GM20431 (cell line): ENCODE measurements around the gene ATP2B2.
"Not testable (repeated sequence)": the region's sequence is repeated elsewhere in the genome, so short reads cannot be mapped to it uniquely, and the experiment has no call there.

ENCODE experiments used
- in situ Hi-C: fragments of 300-500 bp; cut with MseI, MboI; formaldehyde crosslinking; loops from one replicate; pipeline ENCODE4 v1.15.0; 2020; ENCODE audit warnings: low sequenced_read_pairs; ENCODE audit not compliant: unreplicated experiment

Gene ATP2B2

DNA sequence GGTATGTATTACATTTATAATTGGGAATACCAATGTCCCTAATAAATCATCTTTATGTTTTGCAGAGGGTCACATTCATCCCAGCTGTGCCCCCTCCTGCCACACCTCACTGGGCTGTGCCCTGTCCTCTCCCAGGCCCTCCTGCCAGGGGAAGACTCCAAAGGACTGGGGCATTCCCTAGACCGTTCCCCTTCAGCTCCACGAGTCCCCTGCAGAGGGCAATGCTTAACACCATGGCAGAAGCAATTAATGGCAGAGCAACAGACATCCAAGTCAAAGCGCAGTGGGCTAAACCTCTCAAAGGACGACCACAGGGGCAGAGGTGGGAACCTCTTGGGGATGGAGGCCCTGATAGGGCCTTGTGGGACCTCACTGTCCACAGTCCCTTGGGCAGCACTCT lies 113.1 kb downstream of the ATP2B2 start:
- in situ Hi-C loops = no loop called here

DNA sequence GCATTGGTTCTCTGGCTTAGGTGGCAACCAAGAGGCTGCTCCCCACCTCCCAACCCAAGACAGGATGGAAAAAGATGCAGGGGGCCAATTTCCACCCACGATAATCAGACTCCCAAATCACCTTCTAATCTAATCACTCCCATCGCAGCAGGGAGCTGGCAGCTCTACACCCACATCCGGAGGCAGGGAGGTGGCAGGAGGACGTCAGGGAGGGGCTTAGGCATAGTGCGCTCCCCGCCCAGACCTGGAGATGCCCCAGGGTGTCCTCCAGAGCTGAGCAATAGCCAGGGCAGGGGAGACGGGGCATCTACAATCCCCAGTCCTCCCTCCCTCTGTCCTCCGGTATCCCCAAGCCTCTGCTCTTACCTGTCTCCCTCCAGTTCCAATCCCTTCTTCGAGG lies 114.0 kb downstream of the ATP2B2 start:
- in situ Hi-C loops = no loop called here

DNA sequence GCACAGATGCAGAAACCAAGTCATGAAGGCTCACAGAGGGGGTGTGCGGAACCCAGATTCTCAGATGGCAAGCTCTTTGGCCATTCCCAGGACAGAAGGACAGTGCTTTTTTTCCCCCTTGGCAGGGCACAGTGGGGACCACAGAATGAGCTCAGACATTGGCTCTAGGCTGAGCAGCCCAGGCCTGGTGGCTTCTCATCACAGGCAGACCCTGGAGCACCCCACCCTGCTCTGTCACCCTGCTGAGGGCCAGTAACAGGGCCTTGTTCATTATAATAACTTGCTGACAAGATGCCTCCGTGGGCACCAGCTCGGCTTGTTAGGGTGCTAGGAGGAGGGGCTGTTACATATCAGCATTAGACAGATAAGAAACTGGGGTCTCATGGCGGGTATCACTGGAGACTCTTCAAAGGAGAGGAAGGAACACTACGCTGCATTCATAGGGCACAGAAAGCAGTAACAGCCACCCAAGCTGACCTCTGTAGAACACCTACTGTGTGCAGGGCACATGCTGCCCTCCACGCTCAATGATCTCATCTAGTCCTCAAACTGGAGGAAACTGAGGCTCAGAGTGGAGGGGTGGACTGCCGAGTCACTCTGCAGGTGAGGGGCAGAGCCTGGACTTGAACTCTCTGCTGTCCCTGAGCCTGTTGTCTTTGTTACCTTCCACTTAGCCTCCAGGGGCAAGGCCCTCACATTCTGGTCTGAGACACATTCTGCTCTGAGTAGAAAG lies 114.6 kb downstream of the ATP2B2 start:
- in situ Hi-C loops = no loop called here

DNA sequence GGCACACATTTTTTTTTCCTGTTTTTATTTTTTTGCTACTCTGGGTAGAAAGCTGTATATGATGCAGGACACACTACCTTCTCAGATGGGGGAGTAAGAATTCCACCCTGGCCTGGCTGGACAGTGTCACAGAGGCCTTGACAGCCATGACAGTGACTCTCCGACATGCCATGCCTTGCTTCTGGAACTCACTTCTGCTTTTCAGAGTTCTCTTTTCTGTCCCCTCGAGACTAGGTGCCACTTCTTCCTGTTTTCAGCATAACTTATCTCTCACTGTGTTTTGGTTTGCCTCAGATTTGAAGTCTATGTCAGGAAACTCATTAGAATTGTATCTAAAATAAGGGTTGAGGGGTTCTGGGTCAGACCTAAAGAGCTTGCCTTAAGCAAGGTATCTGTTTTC lies 115.4 kb downstream of the ATP2B2 start:
- in situ Hi-C loops = no loop called here

DNA sequence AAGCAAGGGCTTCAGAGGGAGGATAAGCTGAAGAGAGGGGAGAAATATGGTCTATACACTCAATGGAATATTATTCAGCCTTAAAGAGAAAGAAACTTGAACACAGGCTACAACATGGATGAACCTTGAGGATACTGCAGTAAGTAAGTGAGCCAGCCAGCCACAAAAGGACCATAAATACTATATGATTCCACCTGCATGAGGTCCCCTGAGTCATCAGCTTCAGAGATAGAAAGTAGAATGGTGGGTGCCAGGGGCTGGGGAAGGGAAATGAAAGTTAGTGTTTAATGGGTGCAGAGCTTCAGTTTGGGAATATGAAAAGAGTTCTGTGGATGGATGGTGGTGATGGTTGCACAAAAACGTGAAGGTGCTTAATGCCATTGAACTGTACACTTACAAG lies 116.0 kb downstream of the ATP2B2 start:
- in situ Hi-C loops = no loop called here

DNA sequence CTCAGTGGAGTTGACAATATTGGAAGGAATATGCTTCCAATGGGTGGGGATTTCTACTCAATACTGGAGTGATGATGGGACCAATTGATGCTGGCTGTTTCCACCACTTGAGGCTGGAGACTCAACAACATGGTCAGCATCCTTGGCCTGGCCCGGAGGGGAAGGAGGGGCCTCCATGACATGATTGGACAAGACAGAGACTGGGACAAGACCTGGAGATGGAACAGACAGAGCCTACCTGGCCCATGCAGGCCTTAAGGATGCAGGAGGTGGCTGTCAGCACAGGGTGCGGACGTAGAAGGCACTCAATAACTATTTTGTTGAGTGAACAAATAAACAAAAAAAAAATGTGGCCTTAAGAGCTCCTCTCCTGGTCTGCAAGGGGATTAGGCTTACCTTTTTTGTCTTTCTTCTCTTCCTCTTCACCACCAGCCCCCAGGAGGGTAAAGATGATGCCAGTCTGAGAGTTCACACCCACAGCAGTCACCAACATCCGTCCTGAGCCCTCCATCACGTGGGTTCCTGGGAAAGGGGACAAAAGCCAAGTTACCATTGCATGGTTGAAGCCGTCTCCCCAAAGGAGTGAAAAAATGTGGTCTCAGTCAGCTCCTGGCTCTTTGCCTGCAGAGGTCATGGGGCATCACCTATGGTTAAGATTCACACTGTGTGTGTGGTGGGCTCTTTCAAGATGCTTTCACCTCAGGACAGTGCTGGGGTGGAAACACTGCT lies 117.3 kb downstream of the ATP2B2 start:
- in situ Hi-C loops = no loop called here

DNA sequence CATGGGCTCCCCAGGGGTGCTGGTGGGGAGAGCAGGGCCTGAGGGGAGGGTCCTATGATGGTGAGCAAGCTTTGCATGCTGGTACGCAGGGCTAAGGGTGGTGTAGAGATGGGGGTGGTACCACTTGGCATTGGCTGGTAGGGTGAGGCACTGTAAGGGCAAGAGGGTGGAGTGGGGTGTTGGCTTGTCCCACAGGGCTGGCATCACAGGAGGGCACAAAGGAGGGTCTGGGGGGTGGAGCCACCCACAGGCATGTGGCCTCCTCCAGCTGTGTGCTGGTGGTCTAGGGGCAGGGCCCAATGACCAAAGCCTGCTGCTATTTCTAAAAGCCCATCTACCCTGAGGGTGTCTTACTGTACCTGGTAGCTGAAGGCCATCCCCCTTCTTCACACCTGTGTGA lies 119.3 kb downstream of the ATP2B2 start:
- in situ Hi-C loops = no loop called here

DNA sequence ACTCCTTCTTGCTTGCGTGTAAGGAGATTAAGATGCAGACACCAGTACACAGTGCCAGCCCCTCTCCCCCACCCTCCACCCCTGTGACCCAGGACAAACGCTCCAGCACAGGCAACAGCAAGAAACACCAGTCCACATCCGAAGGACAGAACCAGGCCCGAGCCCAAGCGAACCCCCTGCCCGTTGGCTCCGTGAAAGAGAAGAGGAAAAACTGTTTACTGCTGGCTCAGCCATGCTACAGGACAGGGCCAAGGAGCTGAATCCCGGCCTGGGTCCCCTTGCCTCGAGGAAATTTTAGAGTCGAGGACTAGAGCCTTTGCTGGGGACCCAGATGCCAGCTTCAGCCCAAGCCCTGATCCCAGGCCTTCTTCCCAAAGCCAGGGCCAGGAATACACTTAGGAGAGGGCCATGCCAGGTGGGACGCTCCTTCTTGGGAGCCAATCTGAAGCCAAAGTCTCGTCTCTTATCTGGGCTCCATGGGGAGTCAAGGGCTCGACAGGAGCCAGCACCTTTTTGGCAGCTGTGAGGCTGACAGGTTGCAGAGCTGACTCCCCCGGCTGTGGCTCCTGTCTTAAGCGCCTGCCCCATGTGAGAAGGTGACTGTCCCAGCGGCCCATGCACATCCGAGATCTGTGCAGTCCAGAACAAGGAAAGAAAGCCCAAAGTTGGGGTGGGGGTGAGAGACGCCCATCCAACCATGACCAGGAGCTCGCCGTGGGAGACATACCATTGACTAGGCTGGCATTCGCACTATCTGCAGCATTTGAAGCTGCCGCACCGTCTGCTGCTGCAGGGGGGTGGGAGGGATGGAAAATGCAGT lies 120.6 kb downstream of the ATP2B2 start:
- in situ Hi-C loops = no loop called here

DNA sequence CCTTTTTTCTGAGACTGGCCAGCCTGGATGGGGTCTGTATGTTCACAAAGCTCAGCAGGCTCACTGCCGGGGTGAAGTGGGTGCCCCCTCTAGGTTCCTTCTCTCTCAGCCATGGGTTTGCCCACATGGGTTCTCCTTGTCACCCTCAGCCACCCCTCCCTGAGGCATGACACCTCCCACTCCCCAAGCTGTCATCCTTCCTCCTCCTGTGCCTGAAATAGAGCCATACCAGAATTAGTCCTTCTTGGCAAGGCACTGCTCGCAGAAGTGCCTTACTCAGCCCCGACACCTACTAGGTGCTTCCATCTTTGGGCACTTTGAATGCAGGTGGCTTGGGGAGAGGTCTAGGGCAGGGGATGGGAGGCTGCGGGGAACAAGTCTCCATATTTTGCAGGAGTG lies 121.5 kb downstream of the ATP2B2 start:
- in situ Hi-C loops = no loop called here

DNA sequence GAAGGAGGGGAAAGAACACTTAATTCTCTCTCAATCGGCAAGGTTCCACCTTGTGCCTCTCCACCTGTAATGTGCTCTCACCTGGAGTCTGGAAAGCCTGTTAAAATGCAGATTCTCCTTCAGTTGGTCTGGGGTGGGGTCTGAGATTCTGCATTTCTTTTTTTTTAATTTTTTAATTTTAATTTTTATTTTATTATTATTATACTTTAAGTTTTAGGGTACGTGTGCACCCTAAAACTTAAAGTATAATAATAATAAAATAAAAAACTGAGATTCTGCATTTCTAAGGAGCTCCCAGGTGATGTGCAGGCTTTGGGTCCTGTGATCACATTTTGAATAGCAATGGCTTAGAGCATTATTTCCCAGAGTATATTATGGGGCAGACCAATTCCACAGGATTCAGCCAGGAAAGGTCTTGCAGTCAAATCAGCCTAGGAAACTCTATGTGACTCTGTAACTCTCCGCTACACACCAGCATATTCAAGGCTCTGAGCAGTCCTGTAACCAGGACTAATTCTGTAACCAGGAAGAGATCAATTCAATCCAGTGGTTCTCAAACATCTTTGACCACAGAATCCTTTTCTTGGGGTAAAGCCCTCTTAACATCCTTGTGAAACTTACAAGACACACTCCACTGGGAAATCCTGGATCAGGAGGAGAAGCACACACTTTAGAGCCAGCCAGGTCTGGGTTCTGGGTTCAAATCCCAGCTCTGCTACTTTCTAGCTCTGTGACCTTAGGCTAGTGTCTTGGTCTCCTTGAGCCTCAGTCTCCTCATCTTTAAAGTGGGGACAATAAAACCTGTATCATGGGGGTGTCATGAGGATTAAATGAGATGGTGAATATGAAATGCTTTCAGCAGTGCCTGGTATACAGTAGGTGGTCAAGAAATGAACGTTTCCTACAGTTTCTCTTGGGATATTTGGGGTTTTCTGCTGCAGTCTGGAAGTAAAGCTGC lies 122.2 kb downstream of the ATP2B2 start:
- in situ Hi-C loops = no loop called here

DNA sequence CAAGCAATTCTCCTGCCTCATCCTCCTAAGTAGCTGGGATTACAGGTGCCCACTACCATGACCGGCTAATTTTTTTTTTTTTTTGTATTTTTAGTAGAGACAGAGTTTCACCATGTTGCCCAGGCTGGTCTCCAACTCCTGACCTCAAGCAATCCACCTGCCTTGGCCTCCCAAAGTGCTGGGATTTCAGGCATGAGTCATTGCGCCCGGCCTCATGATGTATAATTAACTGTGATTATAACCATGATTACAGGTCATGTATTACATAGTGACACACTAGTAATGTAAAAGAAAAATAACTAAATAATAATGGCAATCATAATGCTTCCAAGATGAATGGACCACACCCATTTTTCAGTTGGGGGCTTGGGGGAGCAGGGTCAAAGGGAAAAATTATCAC lies 122.9 kb downstream of the ATP2B2 start:
- in situ Hi-C loops = not testable (repeated sequence)

DNA sequence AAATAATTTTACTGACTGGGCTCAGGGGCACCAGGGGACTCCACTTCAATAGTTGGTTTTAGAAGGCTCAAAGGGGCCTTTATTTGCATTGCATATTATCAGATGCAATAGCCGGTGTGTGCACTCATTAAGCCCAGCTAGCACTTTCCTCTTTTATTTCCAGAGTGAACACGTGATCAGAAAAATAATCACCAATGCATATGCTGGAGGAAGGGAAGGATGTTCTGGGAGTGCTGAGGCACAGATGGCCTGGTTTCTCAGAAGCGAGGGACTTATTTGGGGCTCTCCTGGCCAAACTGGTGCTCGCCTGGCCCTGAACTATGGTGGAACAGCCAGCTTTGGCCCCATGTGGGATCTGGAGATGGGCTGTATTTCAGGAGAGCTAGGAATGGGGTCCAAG lies 124.0 kb downstream of the ATP2B2 start:
- in situ Hi-C loops = no loop called here

DNA sequence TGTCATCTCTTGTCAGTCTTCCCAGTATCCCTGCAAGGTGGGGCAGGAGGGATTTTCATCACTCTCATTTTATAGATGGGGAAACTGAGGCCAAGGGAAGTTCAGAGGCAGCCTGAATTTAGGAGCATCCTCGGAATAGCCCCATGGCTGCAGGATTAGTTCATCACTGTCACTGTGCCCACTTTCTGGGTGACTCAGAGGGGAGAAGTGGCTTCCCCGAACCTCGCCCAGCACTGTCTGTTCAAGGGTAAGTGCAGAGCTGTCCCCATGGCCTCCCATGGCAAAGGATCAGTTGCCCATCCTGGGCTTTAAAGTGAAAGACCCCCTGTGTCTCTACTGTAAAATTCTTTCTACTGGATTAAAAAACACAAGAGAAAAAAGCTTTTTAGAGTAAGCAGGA lies 124.5 kb downstream of the ATP2B2 start:
- in situ Hi-C loops = no loop called here

DNA sequence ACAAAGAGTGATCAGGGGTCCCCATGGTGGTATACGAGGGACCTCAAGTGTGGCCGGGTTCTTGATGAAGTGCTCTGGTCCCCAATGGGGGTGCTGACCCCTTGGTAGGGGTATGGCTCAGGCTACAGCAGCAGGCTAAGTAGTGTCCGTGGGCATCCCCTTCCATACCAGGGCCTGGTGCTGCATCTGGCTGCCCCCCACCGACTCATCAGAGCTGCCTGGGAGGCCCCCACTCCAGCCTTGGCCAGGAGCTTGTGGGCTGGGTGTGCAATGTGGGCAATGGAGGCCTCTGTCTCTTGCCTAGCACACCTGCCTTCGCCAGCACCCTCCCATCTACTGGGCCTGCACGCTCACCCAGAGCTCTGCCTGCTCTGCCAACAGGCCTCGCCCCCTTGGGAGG lies 125.4 kb downstream of the ATP2B2 start:
- in situ Hi-C loops = no loop called here

DNA sequence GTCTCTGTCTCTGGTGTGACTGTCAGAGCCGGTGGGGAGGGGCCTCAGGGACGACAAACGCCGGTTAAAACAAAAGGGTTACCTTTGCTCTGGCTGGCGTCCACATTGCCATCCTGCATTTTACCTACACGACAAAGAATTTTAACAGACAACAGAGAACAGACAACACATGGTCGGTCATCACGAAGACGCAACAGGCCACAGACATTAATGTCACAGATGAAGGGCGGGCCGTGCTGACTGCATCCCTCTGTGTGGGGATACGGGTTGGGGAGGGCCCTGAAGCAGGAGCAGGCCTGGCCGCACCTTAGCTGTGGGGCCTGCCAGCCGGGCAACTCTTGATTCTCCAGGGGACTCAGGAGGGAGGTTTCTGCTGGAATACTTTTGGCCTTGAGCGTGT lies 126.2 kb downstream of the ATP2B2 start:
- in situ Hi-C loops = no loop called here

DNA sequence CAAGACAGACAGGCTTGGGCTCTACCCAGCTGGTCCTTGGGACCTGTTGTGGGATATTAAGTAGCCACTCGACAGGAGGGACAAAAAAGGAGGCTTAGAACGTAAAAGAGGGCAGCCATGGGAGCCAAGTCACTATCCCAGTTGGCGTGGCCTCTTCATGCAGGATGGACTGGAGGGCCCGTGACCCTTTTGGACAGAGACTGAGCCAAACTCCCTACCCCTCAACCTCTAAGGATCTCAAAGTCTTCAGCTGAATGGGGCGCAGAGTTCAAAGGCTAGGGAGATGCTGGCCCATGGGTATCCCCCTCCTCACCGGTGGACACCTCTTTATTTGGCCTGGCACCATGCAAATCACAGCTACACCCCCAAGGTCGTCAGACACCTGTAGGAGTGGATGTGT lies 126.6 kb downstream of the ATP2B2 start:
- in situ Hi-C loops = no loop called here

DNA sequence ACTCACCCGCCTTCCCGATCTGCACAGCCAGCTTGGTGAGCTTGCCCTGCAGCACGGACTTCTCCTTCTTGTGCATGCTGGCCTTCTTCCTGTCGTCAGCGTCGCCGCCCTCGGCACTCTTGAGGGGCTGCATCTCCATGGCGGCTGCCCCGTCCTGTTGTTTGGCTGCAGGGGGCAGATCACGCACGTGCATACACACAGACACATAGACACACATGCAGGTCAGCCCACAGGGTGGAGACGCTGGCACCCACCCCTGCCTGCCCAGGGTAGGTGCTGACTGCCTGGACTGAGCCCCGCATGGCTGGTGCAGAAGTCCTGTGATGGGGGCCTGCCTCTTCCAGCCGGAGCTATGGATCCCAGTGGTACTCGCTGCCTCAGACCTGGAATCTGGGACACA lies 127.1 kb downstream of the ATP2B2 start:
- in situ Hi-C loops = no loop called here

DNA sequence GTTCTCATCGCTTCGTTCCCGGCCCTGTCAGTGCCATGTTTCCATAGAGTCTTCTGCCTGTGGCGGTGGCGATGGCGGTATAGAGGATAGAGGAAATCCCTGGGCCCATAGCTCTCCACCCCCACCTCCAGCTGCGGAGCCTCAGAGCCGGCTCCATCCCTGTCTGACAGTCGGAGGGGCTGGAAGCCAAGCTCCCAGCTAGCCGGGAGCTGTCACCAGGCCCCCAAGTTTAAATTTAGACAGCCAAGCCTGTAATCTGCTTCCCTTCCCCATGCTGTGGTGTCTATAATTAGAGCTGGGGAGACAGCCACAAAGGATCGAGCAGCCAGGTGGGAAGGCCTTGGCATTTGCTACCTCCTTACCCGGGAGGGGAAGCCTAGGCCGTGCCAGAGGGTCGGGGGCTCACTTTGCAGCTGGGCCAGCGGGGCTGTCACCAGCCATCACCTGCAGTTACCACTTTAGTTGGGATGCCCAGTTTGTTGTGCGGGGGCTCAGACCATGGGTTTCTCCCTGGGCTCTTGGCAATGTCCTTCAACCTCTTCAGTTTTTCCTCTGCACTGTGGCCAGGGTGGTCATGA lies 128.1 kb downstream of the ATP2B2 start:
- in situ Hi-C loops = no loop called here

DNA sequence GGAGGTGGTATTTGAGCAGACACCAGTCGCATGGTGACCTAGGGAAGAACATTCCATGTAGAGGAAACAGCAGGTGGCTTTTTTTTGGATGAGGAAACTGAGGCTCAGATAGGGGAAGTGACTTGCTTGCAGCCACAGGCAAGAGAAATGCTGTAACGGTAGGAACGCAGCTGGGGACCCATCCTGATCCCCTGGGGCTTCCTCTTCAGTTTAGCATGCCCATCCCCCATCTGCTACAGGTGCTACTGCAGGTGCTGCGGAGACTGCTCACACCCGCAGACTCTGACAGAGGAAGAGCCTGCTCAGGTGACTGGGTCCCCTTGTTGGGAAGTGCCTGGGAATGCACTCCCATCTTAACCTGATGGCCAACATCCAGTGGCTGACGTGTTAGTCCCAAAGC lies 129.0 kb downstream of the ATP2B2 start:
- in situ Hi-C loops = no loop called here
